Tibial artery (tissue), 4 donors: ENCODE results near the gene NFIB.

Source experiments
- DNase-seq, 2 donors: peaks; one replicate each; pipeline ENCODE4 v3.0.0-alpha.2; 2019
- H3K27ac ChIP-seq, 2 donors: fragments of 200-600 bp; sonication (generic) in 1 of 2; 1 replicate in 1 of 2; 2 replicates in 1 of 2; pipeline ENCODE4 v1.5.1; 2018 to 2019; ENCODE audit warnings: mild to moderate bottlenecking in 1 of 2
- H3K27me3 ChIP-seq, 2 donors: fragments of 200-600 bp; sonication (generic) in 1 of 2; one replicate each; pipeline versions ENCODE4 v1.5.1 to v1.6.0; 2016 to 2019
- H3K36me3 ChIP-seq, 3 donors: fragments of 200-600 bp; sonication (generic) in 2 of 3; one replicate each; pipeline ENCODE4 v1.5.1; 2016 to 2019; ENCODE audit warnings: mild to moderate bottlenecking in 2 of 3
- H3K4me1 ChIP-seq, 4 donors: fragments of 200-600 bp; sonication (generic) in 2 of 4; 1 replicate in 3 of 4; 2 replicates in 1 of 4; pipeline ENCODE4 v1.5.1; 2016 to 2019
- H3K4me3 ChIP-seq, 2 donors: fragments of 200-600 bp; sonication (generic) in 1 of 2; 1 replicate in 1 of 2; 2 replicates in 1 of 2; pipeline ENCODE4 v1.5.1; 2018 to 2019; ENCODE audit warnings: mild to moderate bottlenecking in 2 of 2
- H3K9me3 ChIP-seq, 3 donors: fragments of 200-600 bp; sonication (generic) in 1 of 3; one replicate each; pipeline ENCODE4 v1.5.1; 2016 to 2019
- CTCF ChIP-seq, 2 experiments: fragments of 200-600 bp in 1 of 2; fragments of 450-650 bp in 1 of 2; IDR thresholded peaks; one replicate each; pipeline ENCODE4 v1.5.1; 2017 to 2019; ENCODE audit warnings: antibody characterized with exemption in 2 of 2, mild to moderate bottlenecking in 1 of 2, moderate library complexity in 1 of 2
- intact Hi-C: fragments of 100-400 bp; cut with DNase I; formaldehyde crosslinking; loops from one replicate; pipeline ENCODE4 v1.15.0; 2023; ENCODE audit warnings: low total_unique reads

NFIB gene

GRCh38 chr9:14313951-14314423 lies at the start of gene NFIB:
Gene NFIB (minus strand): TSS chr9:14314141. CDS start chr9:14313511, 630 bp downstream.
- Histone ChIP-seq H3K4me3 (peak within 1 kb of the TSS; percentile 95 to 96), H3K9me3 (no peaks in the 10 kb centered on the region), H3K4me1 (peaks cover 0 to 33% (median 9%) of the 10 kb centered on the region in 4 donors), H3K27ac (peak within 1 kb of the TSS; percentile 99 to 100), H3K27me3 (no peaks in the 10 kb centered on the region), H3K36me3 (no peaks in the 10 kb centered on the region)
- intact Hi-C loops: loop anchor here (5.0 to 10.0 kb wide), 3 partner anchors 38 to 289 kb away; no protein-coding TSS in a partner anchor
- DNase-seq: peak; percentile 50 to 78
- no peak for TF ChIP-seq CTCF (IDR thresholded peaks at IDR 0.05)

GRCh38 chr9:14362175-14362574 lies 48.2 kb upstream of the NFIB start:
- DNase-seq: no peak
- no peak overlapping the region for H3K4me3 ChIP-seq
- H3K4me1 ChIP-seq: peaks cover 0 to 50% (median 18%) of the 10 kb centered on the region in 4 donors
- intact Hi-C loops: no loop called here
- H3K9me3 ChIP-seq: no peaks in the 10 kb centered on the region
- H3K27me3 ChIP-seq: no peaks in the 10 kb centered on the region
- no peak for TF ChIP-seq CTCF (IDR thresholded peaks at IDR 0.05)
- H3K27ac ChIP-seq: peak overlapping the region; percentile 30 to 36
- H3K36me3 ChIP-seq: no peaks in the 10 kb centered on the region

- DNase-seq: no peak
- no peaks in the 10 kb centered on the region for H3K9me3 ChIP-seq
- no peaks in the 10 kb centered on the region for H3K36me3 ChIP-seq
- intact Hi-C loops: no loop called here
- no peak overlapping the region for H3K27ac ChIP-seq
- H3K4me1 ChIP-seq: peaks cover 0 to 53% (median 28%) of the 10 kb centered on the region in 4 donors
- TF ChIP-seq CTCF (IDR thresholded peaks at IDR 0.05): no peak
- no peaks in the 10 kb centered on the region for H3K27me3 ChIP-seq
- H3K4me3 ChIP-seq: no peak overlapping the region
These were observed 47.1 kb upstream of the NFIB start for GRCh38 chr9:14361074-14361473.

- Histone ChIP-seq H3K4me3 (no peak overlapping the region), H3K27me3 (no peaks in the 10 kb centered on the region), H3K4me1 (peaks cover 0 to 63% (median 38%) of the 10 kb centered on the region in 4 donors), H3K36me3 (no peaks in the 10 kb centered on the region), H3K27ac (peak overlapping the region in 1 of 2 donors; percentile 2), H3K9me3 (no peaks in the 10 kb centered on the region)
- TF ChIP-seq CTCF (IDR thresholded peaks at IDR 0.05): no peak
- intact Hi-C loops: no loop called here
- DNase-seq: no peak
These were observed 44.6 kb upstream of the NFIB start for GRCh38 chr9:14358523-14358922.

- H3K27me3 ChIP-seq: no peaks in the 10 kb centered on the region
- no peak overlapping the region for H3K4me3 ChIP-seq
- intact Hi-C loops: no loop called here
- no peak for TF ChIP-seq CTCF (IDR thresholded peaks at IDR 0.05)
- DNase-seq: no peak
- no peaks in the 10 kb centered on the region for H3K36me3 ChIP-seq
- peaks cover 0 to 65% (median 38%) of the 10 kb centered on the region in 4 donors for H3K4me1 ChIP-seq
- H3K9me3 ChIP-seq: no peaks in the 10 kb centered on the region
- H3K27ac ChIP-seq: peak overlapping the region; percentile 59 to 94
These were observed 42.7 kb upstream of the NFIB start for GRCh38 chr9:14356351-14357265.
